ENCODE data around the gene TECR. TPM values are rescaled to one million over a fixed set of nuclear protein-coding genes. Genes with fewer than 3 reads are reported as not detected.
A peak's percentile ranks its signal among the peaks of the same experiment; 100 is the strongest.

TECR gene
- total RNA-seq, 3 donors from 2014 or later (not counting 1 experiment from before 2014, with no cell fraction given), result 123 to 158 (median 131) TPM

DNA sequence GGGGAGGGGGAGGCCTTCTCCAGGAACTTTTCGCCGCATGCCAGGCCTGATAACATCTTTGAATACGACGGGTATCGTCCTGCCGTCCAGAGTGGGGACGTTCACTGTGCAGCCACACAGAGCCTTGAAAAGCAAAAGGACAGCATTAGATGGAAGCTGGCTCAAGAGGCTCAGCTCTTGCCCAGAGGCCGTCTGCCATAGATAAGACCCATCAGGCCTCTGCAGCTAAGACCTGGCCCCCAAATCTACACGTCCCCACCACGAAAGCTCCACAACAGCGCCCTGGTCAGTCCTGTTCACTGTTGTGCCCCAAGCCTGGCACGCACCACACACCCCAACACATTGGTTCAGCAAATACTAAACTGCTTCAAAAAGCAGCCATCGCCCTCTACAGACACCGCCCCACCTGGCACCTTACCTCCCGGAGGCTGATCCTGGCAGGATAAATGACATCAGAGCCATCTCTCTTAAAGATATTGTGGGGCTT, 13.3 kb upstream of the TECR start:
- H3K4me3 ChIP-seq (ENCODE audit: low read length), result no peak overlapping the region
- H3K9me3 Mint-ChIP-seq, result no peaks in the 10 kb centered on the region
- intact Hi-C loops (cut with micrococcal nuclease), result loop anchor here (5.0 kb wide), 1 partner anchor 99 kb away; the partner anchor contains the start of gene DDX39A

DNA sequence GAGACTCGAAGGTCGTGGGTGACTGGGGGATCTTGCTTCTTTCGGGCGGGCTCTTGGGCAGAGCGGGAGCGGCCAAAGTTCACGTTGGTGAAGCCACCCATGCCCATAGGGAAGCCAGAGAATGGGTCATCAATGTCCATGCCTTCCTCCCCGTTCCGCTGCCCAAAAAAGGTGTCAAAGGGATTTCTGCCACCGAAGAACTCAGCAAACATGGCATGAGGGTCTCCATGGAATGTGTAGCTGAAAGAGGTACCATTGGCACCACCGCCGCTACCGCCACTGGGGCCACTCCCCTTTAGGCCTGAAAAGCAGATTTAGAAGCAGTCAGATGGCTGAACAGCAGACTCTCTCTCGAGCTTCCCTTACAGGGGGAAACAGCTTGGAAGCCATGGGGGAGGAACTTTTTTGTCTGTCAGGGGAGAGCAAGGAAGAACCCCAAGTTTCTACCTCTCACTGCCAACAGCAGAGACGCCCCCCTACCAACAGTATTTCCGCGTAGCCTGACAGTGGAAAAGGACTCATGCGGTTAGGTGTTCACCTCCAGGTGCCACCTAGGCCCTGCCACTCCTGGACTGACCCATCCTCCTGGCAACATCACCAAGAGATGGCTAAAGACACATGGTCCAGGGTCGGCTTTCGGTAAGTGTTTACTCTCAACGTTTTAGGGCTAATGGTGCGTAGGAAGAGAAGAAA, 12.5 kb upstream of the TECR start:
- Mint-ChIP-seq H3K27ac (peak overlapping the region; percentile 91 to 96), H3K9me3 (no peaks in the 10 kb centered on the region), H3K4me3 (peak overlapping the region; percentile 95), H3K27me3 (ENCODE audit: low read depth in 2 of 2) (no peaks in the 10 kb centered on the region), H3K36me3 (peaks cover 8% of the 10 kb centered on the region), H3K4me1 (peaks cover 31 to 50% of the 10 kb centered on the region in 2 donors)
- DNase-seq (peak in 1 of 2 donors; percentile 41), ATAC-seq (no peak)
- H3K4me3 ChIP-seq (ENCODE audit: low read length), result peak overlapping the region; percentile 99
- 47% methylated on average over 17 of the region's 22 CpGs for WGBS (ENCODE audit: insufficient coverage)
- TF ChIP-seq, protein P1, sequence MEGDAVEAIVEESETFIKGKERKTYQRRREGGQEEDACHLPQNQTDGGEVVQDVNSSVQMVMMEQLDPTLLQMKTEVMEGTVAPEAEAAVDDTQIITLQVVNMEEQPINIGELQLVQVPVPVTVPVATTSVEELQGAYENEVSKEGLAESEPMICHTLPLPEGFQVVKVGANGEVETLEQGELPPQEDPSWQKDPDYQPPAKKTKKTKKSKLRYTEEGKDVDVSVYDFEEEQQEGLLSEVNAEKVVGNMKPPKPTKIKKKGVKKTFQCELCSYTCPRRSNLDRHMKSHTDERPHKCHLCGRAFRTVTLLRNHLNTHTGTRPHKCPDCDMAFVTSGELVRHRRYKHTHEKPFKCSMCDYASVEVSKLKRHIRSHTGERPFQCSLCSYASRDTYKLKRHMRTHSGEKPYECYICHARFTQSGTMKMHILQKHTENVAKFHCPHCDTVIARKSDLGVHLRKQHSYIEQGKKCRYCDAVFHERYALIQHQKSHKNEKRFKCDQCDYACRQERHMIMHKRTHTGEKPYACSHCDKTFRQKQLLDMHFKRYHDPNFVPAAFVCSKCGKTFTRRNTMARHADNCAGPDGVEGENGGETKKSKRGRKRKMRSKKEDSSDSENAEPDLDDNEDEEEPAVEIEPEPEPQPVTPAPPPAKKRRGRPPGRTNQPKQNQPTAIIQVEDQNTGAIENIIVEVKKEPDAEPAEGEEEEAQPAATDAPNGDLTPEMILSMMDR (IDR thresholded peaks at IDR 0.05), result no peak
- H3K27ac ChIP-seq (ENCODE audit: low read length), result peak overlapping the region; percentile 52
- intact Hi-C loops (cut with micrococcal nuclease), result loop anchor here (5.0 kb wide), 1 partner anchor 100 kb away; the partner anchor contains the start of gene DDX39A
- peaks cover 52% of the 10 kb centered on the region for H3K4me1 ChIP-seq (ENCODE audit: control insufficient read depth, insufficient read depth, low read length)
- H3K36me3 ChIP-seq (ENCODE audit: control insufficient read depth, insufficient read depth, low read length), result peaks cover 34% of the 10 kb centered on the region
- no peaks in the 10 kb centered on the region for H3K27me3 ChIP-seq (ENCODE audit: control insufficient read depth, insufficient read depth, low read length)
- no peaks in the 10 kb centered on the region for H3K9me3 ChIP-seq (ENCODE audit: control insufficient read depth, insufficient read depth, low read length)

More for the DNA sequence above, 13.3 kb upstream of the TECR start:
- peak in 1 of 2 donors; percentile 29 for DNase-seq
- TF ChIP-seq, protein P1 (IDR thresholded peaks at IDR 0.05), result no peak
- ATAC-seq, result no peak
- Histone ChIP-seq H3K27ac (ENCODE audit: low read length) (no peak overlapping the region), H3K27me3 (ENCODE audit: control insufficient read depth, insufficient read depth, low read length) (no peaks in the 10 kb centered on the region), H3K4me1 (ENCODE audit: control insufficient read depth, insufficient read depth, low read length) (peaks cover 44% of the 10 kb centered on the region), H3K36me3 (ENCODE audit: control insufficient read depth, insufficient read depth, low read length) (peaks cover 34% of the 10 kb centered on the region), H3K9me3 (ENCODE audit: control insufficient read depth, insufficient read depth, low read length) (no peaks in the 10 kb centered on the region)
- Mint-ChIP-seq H3K4me3 (peak overlapping the region; percentile 95), H3K4me1 (peaks cover 30 to 44% of the 10 kb centered on the region in 2 donors), H3K36me3 (peaks cover 8% of the 10 kb centered on the region), H3K27ac (peak overlapping the region; percentile 91 to 96), H3K27me3 (ENCODE audit: low read depth in 2 of 2) (no peaks in the 10 kb centered on the region)
- WGBS (ENCODE audit: insufficient coverage), result 84% methylated on average over 15 of the region's 15 CpGs

- Histone ChIP-seq H3K4me3 (ENCODE audit: low read length) (peak overlapping the region; percentile 99), H3K36me3 (ENCODE audit: control insufficient read depth, insufficient read depth, low read length) (peaks cover 34% of the 10 kb centered on the region), H3K27me3 (ENCODE audit: control insufficient read depth, insufficient read depth, low read length) (no peaks in the 10 kb centered on the region), H3K9me3 (ENCODE audit: control insufficient read depth, insufficient read depth, low read length) (no peaks in the 10 kb centered on the region), H3K4me1 (ENCODE audit: control insufficient read depth, insufficient read depth, low read length) (peaks cover 57% of the 10 kb centered on the region), H3K27ac (ENCODE audit: low read length) (peak overlapping the region; percentile 52)
- Mint-ChIP-seq H3K36me3 (peaks cover 8% of the 10 kb centered on the region), H3K4me3 (peak overlapping the region; percentile 95), H3K9me3 (no peaks in the 10 kb centered on the region), H3K27ac (peak overlapping the region; percentile 91 to 96), H3K4me1 (peaks cover 36 to 56% of the 10 kb centered on the region in 2 donors), H3K27me3 (ENCODE audit: low read depth in 2 of 2) (no peaks in the 10 kb centered on the region)
- TF ChIP-seq, protein P1 (IDR thresholded peaks at IDR 0.05), result no peak
- ATAC-seq (no peak), DNase-seq (peak in 1 of 2 donors; percentile 44)
- intact Hi-C loops (cut with micrococcal nuclease), result loop anchor here (5.0 kb wide), 1 partner anchor 100 kb away; the partner anchor contains the start of gene DDX39A
- WGBS (ENCODE audit: insufficient coverage), result under 1% methylated on average over 32 of the region's 32 CpGs
These were observed 12.0 kb upstream of the TECR start for GRCh38 chr19:14517446-14517839.

Measured in natural killer cell (primary cell).